Left renal pelvis (tissue), 4 donors: Measurements from ENCODE around the gene ATXN1. TPM values are rescaled to one million over a fixed set of nuclear protein-coding genes. Genes with fewer than 3 reads are reported as not detected.
A peak's percentile ranks its signal among the peaks of the same experiment; 100 is the strongest.

Source experiments
- DNase-seq, 4 donors: peaks; one replicate each; pipeline ENCODE4 v3.0.0-alpha.2; 2013; ENCODE audit warnings: low read depth in 4 of 4, low spot score in 3 of 4
- polyA plus RNA-seq, 4 donors: library from polyadenylated mRNA; unstranded; fragments of 120-200 nt; gene quantifications; one replicate each; pipeline ENCODE4 v1.2.1, GENCODE V29; 2013; ENCODE audit not compliant: insufficient read length in 4 of 4

Gene ATXN1
- polyA plus RNA-seq, 4 donors, result 18.5 to 20.7 (median 19.3) TPM

- DNase-seq, result no peak
Observed at GRCh38 chr6:16361121-16361520, 400.1 kb downstream of the ATXN1 start.

GRCh38 chr6:16360365-16360764 lies 400.9 kb downstream of the ATXN1 start:
- no peak for DNase-seq

GRCh38 chr6:16359563-16359962 lies 401.7 kb downstream of the ATXN1 start:
- DNase-seq, result no peak

- no peak for DNase-seq
Observed at GRCh38 chr6:16358531-16359138, 402.6 kb downstream of the ATXN1 start.

GRCh38 chr6:16355699-16356446 lies 405.4 kb downstream of the ATXN1 start:
- DNase-seq, result no peak

GRCh38 chr6:16355238-16355637 lies 406.0 kb downstream of the ATXN1 start:
- DNase-seq, result no peak

- DNase-seq, result no peak
Observed at GRCh38 chr6:16354692-16355091, 406.6 kb downstream of the ATXN1 start.

GRCh38 chr6:16352821-16353438 lies 408.3 kb downstream of the ATXN1 start:
- no peak for DNase-seq

GRCh38 chr6:16352258-16352635 lies 409.0 kb downstream of the ATXN1 start:
- no peak for DNase-seq

GRCh38 chr6:16349544-16349943 lies 411.7 kb downstream of the ATXN1 start:
- no peak for DNase-seq

- DNase-seq, result no peak
Observed at GRCh38 chr6:16346831-16347230, 414.4 kb downstream of the ATXN1 start.

GRCh38 chr6:16345449-16346330 lies 415.6 kb downstream of the ATXN1 start:
- DNase-seq, result no peak

GRCh38 chr6:16344756-16345155 lies 416.5 kb downstream of the ATXN1 start:
- DNase-seq, result no peak

GRCh38 chr6:16343593-16343992 lies 417.7 kb downstream of the ATXN1 start:
- no peak for DNase-seq

GRCh38 chr6:16339265-16339587 lies 422.0 kb downstream of the ATXN1 start:
- DNase-seq, result no peak

- no peak for DNase-seq
Observed at GRCh38 chr6:16338577-16339264, 422.5 kb downstream of the ATXN1 start.

GRCh38 chr6:16337295-16337975 lies 423.8 kb downstream of the ATXN1 start:
- peak; percentile 62 to 69 (median 68) for DNase-seq

GRCh38 chr6:16336911-16337294 lies 424.4 kb downstream of the ATXN1 start:
- DNase-seq, result no peak

GRCh38 chr6:16336056-16336818 lies 425.0 kb downstream of the ATXN1 start:
- no peak for DNase-seq
